SU-DHL-6 (cell line): ENCODE results near the gene PRXL2B.

Source experiments
- H2AFZ ChIP-seq: fragments of 200-600 bp; sonication (generic); 2 replicates; pipeline ENCODE4 v1.6.1; 2014; ENCODE audit warnings: low read depth, mild to moderate bottlenecking, moderate library complexity, mixed read lengths, antibody characterized with exemption, low read length; ENCODE audit not compliant: severe bottlenecking
- H3F3A ChIP-seq: fragments of 200-600 bp; shearing (Covaris generic); 2 replicates; pipeline ENCODE4 v1.6.0; 2016; ENCODE audit warnings: antibody characterized with exemption, mild to moderate bottlenecking; ENCODE audit not compliant: insufficient read depth
- H3K27ac ChIP-seq: fragments of 200-600 bp; sonication (generic); 2 replicates; pipeline ENCODE4 v1.5.1; 2016; ENCODE audit warnings: low read depth, mild to moderate bottlenecking, low read length, moderate library complexity, mixed read lengths
- H3K27me3 ChIP-seq: fragments of 200-600 bp; sonication (generic), shearing (Covaris generic); 2 replicates; pipeline ENCODE4 v1.6.0; 2014; ENCODE audit warnings: mild to moderate bottlenecking, low read length
- H3K36me3 ChIP-seq: fragments of 200-600 bp; sonication (generic); 2 replicates; pipeline ENCODE4 v1.6.1; 2014; ENCODE audit warnings: mild to moderate bottlenecking, low read length, mixed read lengths
- H3K4me2 ChIP-seq: fragments of 300-600, 200-600 bp; shearing (Covaris generic), sonication (generic); 2 replicates; pipeline ENCODE4 v1.6.0; 2014; ENCODE audit warnings: low read length, low read depth, mild to moderate bottlenecking; ENCODE audit not compliant: poor library complexity, severe bottlenecking
- H3K4me3 ChIP-seq: fragments of 200-600 bp; sonication (generic); 2 replicates; pipeline ENCODE4 v1.5.1; 2014; ENCODE audit warnings: antibody characterized with exemption, low read length, mild to moderate bottlenecking, mixed read lengths; ENCODE audit not compliant: insufficient read depth, poor library complexity, severe bottlenecking
- H3K79me2 ChIP-seq: fragments of 200-600 bp; sonication (generic); 2 replicates; pipeline ENCODE4 v1.6.1; 2014; ENCODE audit warnings: mild to moderate bottlenecking, low read length, moderate library complexity; ENCODE audit not compliant: insufficient read depth
- H3K9ac ChIP-seq: fragments of 200-600 bp; sonication (generic); 2 replicates; pipeline ENCODE4 v1.7.0; 2014; ENCODE audit warnings: mild to moderate bottlenecking, low read length
- H3K9me2 ChIP-seq: fragments of 200-600 bp; sonication (generic); replicated peaks from 2 replicates; pipeline ENCODE4 v1.6.1; 2014; ENCODE audit warnings: low read length; ENCODE audit not compliant: insufficient read depth
- H3K9me3 ChIP-seq: fragments of 200-600 bp; sonication (generic); 2 replicates; pipeline ENCODE4 v1.6.1; 2014; ENCODE audit warnings: low read length, mixed read lengths; ENCODE audit not compliant: insufficient read depth
- H4K20me1 ChIP-seq: fragments of 200-600 bp; sonication (generic); 2 replicates; pipeline ENCODE4 v1.6.1; 2014; ENCODE audit warnings: low read depth, mild to moderate bottlenecking, antibody characterized with exemption, low read length, moderate library complexity, mixed read lengths
- CTCF ChIP-seq: fragments of 200-600 bp; sonication (generic); IDR thresholded peaks from one replicate; pipeline ENCODE4 v1.5.1; 2017; ENCODE audit warnings: antibody characterized with exemption, mild to moderate bottlenecking, low read length, moderate library complexity; ENCODE audit not compliant: insufficient read depth, poor library complexity, severe bottlenecking
- EZH2phosphoT487 ChIP-seq: fragments of 200-600 bp; sonication (generic), shearing (Covaris generic); conservative IDR thresholded peaks from 2 replicates; pipeline ENCODE4 v1.6.1; 2018; ENCODE audit warnings: mild to moderate bottlenecking, antibody characterized with exemption, low read length, moderate library complexity, mixed read lengths

PRXL2B gene

GRCh38 chr1:2580691-2581090 is 5.9 kb upstream of the PRXL2B start:
- Histone ChIP-seq H3K9me2 (no peaks in the 10 kb centered on the region), H3K9me3 (no peaks in the 10 kb centered on the region), H3K27me3 (no peaks in the 10 kb centered on the region), H3K79me2 (no peaks in the 10 kb centered on the region), H3K36me3 (no peaks in the 10 kb centered on the region), H4K20me1 (no peaks in the 10 kb centered on the region), H3K27ac (no peak overlapping the region), H2AFZ (no peak overlapping the region), H3K4me3 (no peak overlapping the region), H3K4me2 (no peak overlapping the region), H3K9ac (no peak overlapping the region), H3F3A (0 out of 2 replicates have a peak, but pooled peaks cover 5% of the 10 kb centered on the region)
- TF ChIP-seq EZH2phosphoT487 (no peak), CTCF (no peak)

GRCh38 chr1:2582391-2582790 is 4.2 kb upstream of the PRXL2B start:
- Histone ChIP-seq H2AFZ (no peak overlapping the region), H4K20me1 (no peaks in the 10 kb centered on the region), H3K9me3 (no peaks in the 10 kb centered on the region), H3K79me2 (no peaks in the 10 kb centered on the region), H3K9ac (no peak overlapping the region), H3K9me2 (no peaks in the 10 kb centered on the region), H3K36me3 (no peaks in the 10 kb centered on the region), H3K27ac (no peak overlapping the region), H3K4me3 (no peak overlapping the region), H3F3A (0 out of 2 replicates have a peak, but pooled peaks cover 5% of the 10 kb centered on the region), H3K4me2 (no peak overlapping the region), H3K27me3 (no peaks in the 10 kb centered on the region)
- TF ChIP-seq EZH2phosphoT487 = no peak
- no peak for TF ChIP-seq CTCF

DNA sequence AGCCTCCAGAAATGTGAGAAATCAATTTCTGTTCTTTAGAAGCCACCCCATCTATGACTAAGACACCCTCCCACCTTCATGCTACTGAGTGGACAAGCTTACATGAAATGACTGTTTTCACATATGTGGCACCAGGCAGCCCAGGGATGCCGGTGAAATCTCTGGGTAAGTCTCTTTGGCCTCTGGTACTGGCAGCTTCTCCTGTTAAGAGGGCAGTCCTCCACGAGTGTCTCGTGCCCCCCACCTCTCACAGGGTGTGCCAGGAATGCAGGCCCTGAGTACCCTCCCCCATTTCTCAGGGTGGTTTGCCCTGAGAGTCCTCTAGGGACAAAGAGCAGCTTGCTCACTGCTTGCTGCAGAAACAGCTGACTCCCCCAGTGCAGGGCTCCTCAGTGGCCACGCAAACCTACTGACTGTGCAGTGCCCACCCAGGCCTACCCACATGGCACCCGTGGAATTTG is 3.2 kb upstream of the PRXL2B start:
- Histone ChIP-seq H3F3A (0 out of 2 replicates have a peak, but pooled peaks cover 5% of the 10 kb centered on the region), H3K9me2 (no peaks in the 10 kb centered on the region), H3K27ac (no peak overlapping the region), H3K4me2 (no peak overlapping the region), H3K79me2 (no peaks in the 10 kb centered on the region), H3K27me3 (no peaks in the 10 kb centered on the region), H4K20me1 (no peaks in the 10 kb centered on the region), H3K9ac (no peak overlapping the region), H2AFZ (no peak overlapping the region), H3K4me3 (no peak overlapping the region), H3K36me3 (no peaks in the 10 kb centered on the region), H3K9me3 (no peaks in the 10 kb centered on the region)
- no peak for TF ChIP-seq CTCF
- no peak for TF ChIP-seq EZH2phosphoT487
